CD14-positive monocyte (primary cell): ENCODE results near the gene BPNT1. TPM values are rescaled to one million over a fixed set of nuclear protein-coding genes. Genes with fewer than 3 reads are reported as not detected.

Experiments
- DNase-seq, 3 donors: peaks; one replicate each; pipeline ENCODE4 v3.0.0-alpha.2; 2011 to 2022
- H2AFZ ChIP-seq: 2 replicates; pipeline ENCODE4 v1.6.0; 2012; ENCODE audit warnings: mild to moderate bottlenecking, low read depth, low read length, inconsistent platforms; ENCODE audit not compliant: insufficient read depth, poor library complexity, severe bottlenecking
- H3K27ac ChIP-seq, 2 donors: 1 replicate in 1 of 2; 2 replicates in 1 of 2; pipeline ENCODE4 v1.5.1; 2012 to 2013; ENCODE audit warnings: low read length in 2 of 2, control low read depth in 1 of 2, inconsistent platforms in 1 of 2, low read depth in 1 of 2, mild to moderate bottlenecking in 1 of 2
- H3K27me3 ChIP-seq, 2 donors: one replicate each; pipeline versions ENCODE4 v1.6.0 to v1.6.1; 2011 to 2013; ENCODE audit warnings: low read length in 2 of 2; ENCODE audit not compliant: control insufficient read depth in 2 of 2, insufficient read depth in 2 of 2
- H3K36me3 ChIP-seq, 2 donors: replicated peaks in 1 of 2; 1 replicate in 1 of 2; 2 replicates in 1 of 2; pipeline versions ENCODE4 v1.5.1 to v1.6.1; 2012 to 2013; ENCODE audit warnings: low read length in 2 of 2, control low read depth in 1 of 2, inconsistent platforms in 1 of 2, mild to moderate bottlenecking in 1 of 2; ENCODE audit not compliant: insufficient read depth in 2 of 2, control insufficient read depth in 1 of 2
- H3K4me1 ChIP-seq, 2 donors: 1 replicate in 1 of 2; 2 replicates in 1 of 2; pipeline versions ENCODE4 v1.5.1 to v1.6.1; 2012 to 2013; ENCODE audit warnings: low read length in 2 of 2, control low read depth in 1 of 2, inconsistent platforms in 1 of 2, mild to moderate bottlenecking in 1 of 2, moderate library complexity in 1 of 2; ENCODE audit not compliant: insufficient read depth in 2 of 2, control insufficient read depth in 1 of 2
- H3K4me2 ChIP-seq: replicated peaks from 2 replicates; pipeline ENCODE3; 2012; ENCODE audit warnings: low read length, moderate library complexity, mild to moderate bottlenecking; ENCODE audit not compliant: poor library complexity, severe bottlenecking; ENCODE audit errors: extremely low read depth
- H3K4me3 ChIP-seq, 3 experiments: fragments of 200-600 bp in 1 of 3; sonication (generic) in 1 of 3; replicated peaks in 1 of 3; 1 replicate in 2 of 3; 2 replicates in 1 of 3; pipeline ENCODE4 v1.5.1; 2011 to 2013; ENCODE audit warnings: low read length in 3 of 3, mild to moderate bottlenecking in 3 of 3, control low read depth in 2 of 3, low read depth in 2 of 3, inconsistent platforms in 1 of 3, moderate library complexity in 1 of 3
- H3K79me2 ChIP-seq: 2 replicates; pipeline ENCODE4 v1.6.0; 2012; ENCODE audit warnings: mild to moderate bottlenecking, control low read depth, inconsistent platforms, low read length, moderate library complexity; ENCODE audit not compliant: insufficient read depth
- H3K9ac ChIP-seq: 2 replicates; pipeline ENCODE4 v1.6.0; 2017; ENCODE audit warnings: low read length, mild to moderate bottlenecking; ENCODE audit not compliant: insufficient read depth, poor library complexity, severe bottlenecking
- H3K9me3 ChIP-seq, 2 donors: replicated peaks in 1 of 2; 1 replicate in 1 of 2; 2 replicates in 1 of 2; pipeline versions ENCODE4 v1.5.1 to v1.6.1; 2012 to 2013; ENCODE audit warnings: low read length in 2 of 2, control low read depth in 1 of 2; ENCODE audit not compliant: control insufficient read depth in 1 of 2, insufficient read depth in 1 of 2
- H4K20me1 ChIP-seq: 2 replicates; pipeline ENCODE4 v1.6.0; 2012; ENCODE audit warnings: mild to moderate bottlenecking, low read length, control low read depth, moderate library complexity; ENCODE audit not compliant: insufficient read depth
- H3K27ac Mint-ChIP-seq, 7 donors: one replicate each; pipeline ENCODE4 v1.8.0; 2020; ENCODE audit warnings: mild to moderate bottlenecking in 7 of 7, mixed read lengths in 7 of 7, moderate library complexity in 6 of 7, inconsistent platforms in 2 of 7
- H3K27me3 Mint-ChIP-seq, 3 donors: one replicate each; pipeline ENCODE4 v1.8.0; 2021 to 2022; ENCODE audit warnings: low read depth in 3 of 3, mild to moderate bottlenecking in 3 of 3, mixed read lengths in 3 of 3, moderate library complexity in 3 of 3, inconsistent platforms in 1 of 3
- H3K36me3 Mint-ChIP-seq, 2 donors: one replicate each; pipeline ENCODE4 v1.8.0; 2020; ENCODE audit warnings: mixed read lengths in 2 of 2, inconsistent platforms in 1 of 2, mild to moderate bottlenecking in 1 of 2
- H3K4me1 Mint-ChIP-seq: one replicate; pipeline ENCODE4 v1.8.0; 2020; ENCODE audit warnings: mild to moderate bottlenecking, mixed read lengths
- H3K4me3 Mint-ChIP-seq, 2 donors: one replicate each; pipeline ENCODE4 v1.8.0; 2020; ENCODE audit warnings: mild to moderate bottlenecking in 2 of 2, mixed read lengths in 2 of 2, moderate library complexity in 1 of 2
- H3K9me3 Mint-ChIP-seq, 7 donors: one replicate each; pipeline ENCODE4 v1.8.0; 2020 to 2022; ENCODE audit warnings: mixed read lengths in 7 of 7, mild to moderate bottlenecking in 6 of 7, moderate library complexity in 6 of 7, inconsistent platforms in 2 of 7
- CTCF ChIP-seq: fragments of 200-600 bp; IDR thresholded peaks from one replicate; pipeline ENCODE4 v1.8.0; 2022; ENCODE audit warnings: antibody characterized with exemption, mild to moderate bottlenecking
- WGBS: methylation state at CpG from one replicate; pipeline ENCODE4 v1.1.5; 2013; ENCODE audit warnings: missing lambda C conversion rate; ENCODE audit not compliant: insufficient coverage; 5-methylcytosine and 5-hydroxymethylcytosine counted together
- intact Hi-C, 2 donors: fragments of 100-400 bp; cut with micrococcal nuclease; formaldehyde crosslinking; loops; one replicate each; pipeline versions ENCODE4 v1.15.0 to v1.15.1; 2023
- polyA plus RNA-seq, 3 donors: library from polyadenylated mRNA; depleted of rRNA in 1 of 3; unstranded in 2 of 3; stranded (reverse) in 1 of 3; fragments of 300-500 nt in 2 of 3; fragments of >200 nt in 1 of 3; fragmentation: Illumina TruSeq in 2 of 3; gene quantifications; 1 replicate in 2 of 3; 2 replicates in 1 of 3; pipeline ENCODE4 v1.2.3, GENCODE V29; 2012 to 2021

Gene BPNT1
- polyA plus RNA-seq, 3 donors: 5.8 to 10.1 (median 9.8) TPM

GRCh38 chr1:220135755-220136154 is 46.2 kb upstream of the BPNT1 start:
- Histone ChIP-seq H3K4me3 (no peak overlapping the region), H3K9ac (no peak overlapping the region), H2AFZ (no peak overlapping the region), H3K79me2 (no peaks in the 10 kb centered on the region), H3K4me2 (no peak overlapping the region), H4K20me1 (no peaks in the 10 kb centered on the region), H3K36me3 (peaks cover 60 to 87% of the 10 kb centered on the region in 2 donors), H3K27me3 (no peaks in the 10 kb centered on the region), H3K9me3 (no peaks in the 10 kb centered on the region), H3K27ac (no peak overlapping the region), H3K4me1 (no peaks in the 10 kb centered on the region)
- no peaks in the 10 kb centered on the region for H3K9me3 Mint-ChIP-seq
- intact Hi-C loops: no loop called here
- no peak overlapping the region for H3K4me3 Mint-ChIP-seq
- no CpG with 5 or more reads among the region's 2 CpGs for WGBS
- peak overlapping the region in 1 of 7 donors; percentile 2 for H3K27ac Mint-ChIP-seq
- DNase-seq: no peak
- no peak for TF ChIP-seq CTCF
- H3K27me3 Mint-ChIP-seq: peaks cover 0 to 1% (median 0%) of the 10 kb centered on the region in 3 donors
- H3K36me3 Mint-ChIP-seq: peaks cover 66 to 85% of the 10 kb centered on the region in 2 donors
- H3K4me1 Mint-ChIP-seq: peaks cover 7% of the 10 kb centered on the region

DNA sequence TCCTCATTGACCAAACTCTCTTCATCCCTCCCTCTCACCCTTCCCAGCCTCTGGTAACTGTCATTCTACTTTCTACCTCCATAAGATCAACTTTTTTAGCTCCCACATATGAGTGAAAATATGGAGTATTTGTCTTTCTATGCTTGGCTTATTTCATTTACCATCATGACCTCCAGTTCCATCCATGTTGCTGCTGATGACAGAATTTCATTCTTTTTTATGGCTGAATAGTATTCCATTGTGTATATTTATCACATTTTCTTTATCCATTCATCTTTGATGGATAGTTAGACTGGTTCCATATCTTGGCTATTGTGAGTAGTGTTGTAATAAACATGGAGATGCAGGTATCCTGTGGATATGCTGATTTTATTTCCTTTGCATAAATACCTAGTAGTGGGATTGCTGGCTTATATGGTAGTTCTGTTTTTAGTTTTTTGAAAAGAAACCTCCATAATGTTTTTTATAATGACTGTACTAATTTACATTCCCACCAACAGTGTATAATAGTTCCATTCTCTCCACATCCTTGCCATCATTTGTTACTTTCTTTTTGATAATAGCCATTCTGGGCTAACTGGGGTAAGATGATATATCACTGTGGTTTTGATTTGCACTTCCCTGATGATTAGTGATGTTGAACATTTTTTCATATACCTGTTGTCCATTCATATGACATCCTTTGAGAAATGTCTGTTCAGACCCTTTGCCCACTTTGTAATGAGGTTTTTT is 40.1 kb upstream of the BPNT1 start:
- H3K4me3 Mint-ChIP-seq: no peak overlapping the region
- H3K27me3 ChIP-seq: no peaks in the 10 kb centered on the region
- no peak for DNase-seq
- no peak overlapping the region for H3K27ac ChIP-seq
- TF ChIP-seq CTCF: no peak
- H2AFZ ChIP-seq: no peak overlapping the region
- peak overlapping the region in 1 of 7 donors; percentile 26 for H3K27ac Mint-ChIP-seq
- peaks cover 0 to 1% of the 10 kb centered on the region in 2 donors for H3K4me1 ChIP-seq
- H3K27me3 Mint-ChIP-seq: no peaks in the 10 kb centered on the region
- H3K4me3 ChIP-seq: no peak overlapping the region
- H3K9me3 Mint-ChIP-seq: no peaks in the 10 kb centered on the region
- peaks cover 2% of the 10 kb centered on the region for H3K4me1 Mint-ChIP-seq
- no peaks in the 10 kb centered on the region for H4K20me1 ChIP-seq
- no peaks in the 10 kb centered on the region for H3K9me3 ChIP-seq
- peaks cover 50 to 85% of the 10 kb centered on the region in 2 donors for H3K36me3 ChIP-seq
- no peak overlapping the region for H3K9ac ChIP-seq
- intact Hi-C loops: no loop called here
- H3K79me2 ChIP-seq: no peaks in the 10 kb centered on the region
- peaks cover 60 to 78% of the 10 kb centered on the region in 2 donors for H3K36me3 Mint-ChIP-seq
- no peak overlapping the region for H3K4me2 ChIP-seq
